HG03521 (cell line): ENCODE data around the gene CNKSR3.

Source experiments
- ATAC-seq: cut with Tn5 transposase; IDR thresholded peaks from one replicate; pipeline ENCODE4 v1.9.1; 2021; ENCODE audit warnings: mild to moderate bottlenecking, moderate library complexity; ENCODE audit not compliant: unreplicated experiment

The CNKSR3 gene

GRCh38 chr6:154458565-154459470 lies 51.7 kb downstream of the CNKSR3 start:
- no peak for ATAC-seq

- no peak for ATAC-seq
Measured at GRCh38 chr6:154457881-154458284, 52.6 kb downstream of the CNKSR3 start.

DNA sequence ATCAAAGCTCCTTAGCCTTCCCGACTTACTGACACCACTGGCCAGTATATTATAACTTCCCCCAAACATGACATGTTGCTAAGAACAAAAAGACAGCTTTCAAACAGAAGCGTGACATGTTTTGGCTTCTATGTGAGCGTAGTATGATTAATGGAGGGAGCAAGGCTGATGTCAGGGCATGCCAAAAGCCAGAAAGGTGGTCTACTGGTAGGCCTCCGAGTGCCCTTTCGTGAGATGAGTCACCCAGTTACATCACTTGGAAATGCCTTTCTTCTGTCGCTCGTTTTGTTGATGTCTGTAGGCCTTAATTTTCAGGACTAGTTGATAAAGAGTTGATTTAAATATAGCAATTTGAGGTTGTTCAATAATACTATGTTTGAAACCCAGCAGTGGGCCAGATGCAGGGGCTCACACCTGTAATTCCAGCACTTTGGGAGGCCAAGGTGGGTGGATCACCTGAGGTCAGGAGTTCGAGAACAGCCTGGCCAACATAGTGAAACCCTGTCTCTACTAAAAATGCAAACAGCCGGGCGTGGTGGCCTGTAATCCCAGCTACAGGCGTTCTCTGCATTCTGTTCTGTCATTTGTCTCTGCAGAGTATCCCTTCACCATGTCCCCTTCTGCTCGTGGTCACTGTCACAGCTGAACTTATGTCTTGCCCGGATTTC lies 53.3 kb downstream of the CNKSR3 start:
- ATAC-seq, result no peak

- ATAC-seq, result no peak
Measured at GRCh38 chr6:154453329-154453728, 57.2 kb downstream of the CNKSR3 start.

- no peak for ATAC-seq
Measured at GRCh38 chr6:154450498-154450897, 60.0 kb downstream of the CNKSR3 start.

- no peak for ATAC-seq
Measured at GRCh38 chr6:154448448-154449096, 61.9 kb downstream of the CNKSR3 start.

DNA sequence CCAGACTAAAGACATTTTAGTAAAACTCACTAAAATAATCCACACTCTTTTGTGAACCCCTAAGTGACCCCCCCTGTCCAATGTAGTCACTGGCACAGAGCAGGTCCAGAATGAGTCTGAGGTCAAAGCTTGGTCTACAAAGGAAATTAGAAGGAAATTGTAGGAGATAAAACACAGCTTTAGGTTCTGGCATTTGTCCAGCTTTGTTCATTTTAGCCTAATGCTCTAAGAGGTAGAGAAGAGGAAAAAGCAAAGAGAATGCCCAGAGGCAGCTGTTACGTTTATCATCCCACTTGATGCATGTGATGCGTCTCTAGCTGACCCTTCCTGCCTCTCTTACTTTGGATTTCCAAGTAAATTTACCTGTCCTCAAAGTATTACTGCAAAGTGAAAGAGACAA lies 62.5 kb downstream of the CNKSR3 start:
- no peak for ATAC-seq

GRCh38 chr6:154446984-154447383 lies 63.5 kb downstream of the CNKSR3 start:
- no peak for ATAC-seq

GRCh38 chr6:154445417-154445816 lies 65.1 kb downstream of the CNKSR3 start:
- no peak for ATAC-seq

GRCh38 chr6:154441995-154442310 lies 68.5 kb downstream of the CNKSR3 start:
- no peak for ATAC-seq

DNA sequence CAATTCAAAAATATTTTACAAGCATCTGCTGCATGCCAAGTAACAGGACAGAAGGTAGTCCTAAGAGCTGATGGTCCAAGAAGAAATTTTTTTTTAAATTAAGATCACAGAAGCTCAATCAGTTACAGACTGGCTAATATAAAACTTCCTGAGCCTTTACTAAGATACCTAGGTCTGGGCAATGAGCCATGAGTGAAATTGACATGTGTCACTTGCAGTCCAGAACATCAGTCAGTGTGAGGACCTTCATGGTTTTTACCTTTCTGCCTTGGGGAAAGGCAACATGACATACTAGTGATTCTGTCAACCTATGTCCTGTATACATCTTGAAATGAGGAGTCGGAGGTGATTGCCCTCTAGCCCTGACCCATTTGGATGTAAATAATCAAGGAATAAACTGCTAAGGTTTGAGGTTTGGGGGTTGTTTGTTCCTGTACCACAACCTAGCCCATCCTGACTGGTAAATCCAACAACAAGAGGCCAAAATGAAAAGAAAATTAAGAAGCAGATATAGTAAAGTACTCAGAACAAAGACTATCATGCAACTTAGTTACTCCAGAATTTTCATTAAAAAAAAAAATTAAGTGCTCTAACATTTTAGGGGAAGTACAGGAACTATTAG lies 70.0 kb downstream of the CNKSR3 start:
- ATAC-seq, result no peak

- ATAC-seq, result no peak
Measured at GRCh38 chr6:154440022-154440421, 70.5 kb downstream of the CNKSR3 start.

DNA sequence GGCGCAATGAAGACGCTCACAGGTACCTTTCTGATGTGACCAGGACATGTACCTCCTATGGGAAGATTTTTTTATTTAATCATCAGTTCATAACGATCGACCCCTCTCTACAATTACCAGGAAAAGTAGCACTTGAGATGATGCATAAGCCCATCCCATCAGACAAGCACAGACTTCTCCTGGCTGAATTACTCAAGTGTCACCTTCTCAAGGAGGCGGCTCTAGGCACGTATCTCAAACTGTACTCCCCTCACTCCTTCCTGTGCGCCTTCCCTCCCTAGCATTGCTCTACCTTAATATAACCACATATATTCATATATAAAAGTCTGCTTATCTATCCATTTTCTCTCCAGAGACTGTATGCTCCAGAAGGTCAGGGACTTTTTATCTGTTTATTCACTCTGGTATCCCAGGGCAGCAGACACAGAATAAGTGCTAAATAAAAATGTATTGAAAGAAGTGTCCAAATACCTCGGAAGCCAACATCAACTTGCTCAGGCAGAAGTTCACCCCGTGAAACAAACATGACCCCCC lies 71.5 kb downstream of the CNKSR3 start:
- no peak for ATAC-seq

DNA sequence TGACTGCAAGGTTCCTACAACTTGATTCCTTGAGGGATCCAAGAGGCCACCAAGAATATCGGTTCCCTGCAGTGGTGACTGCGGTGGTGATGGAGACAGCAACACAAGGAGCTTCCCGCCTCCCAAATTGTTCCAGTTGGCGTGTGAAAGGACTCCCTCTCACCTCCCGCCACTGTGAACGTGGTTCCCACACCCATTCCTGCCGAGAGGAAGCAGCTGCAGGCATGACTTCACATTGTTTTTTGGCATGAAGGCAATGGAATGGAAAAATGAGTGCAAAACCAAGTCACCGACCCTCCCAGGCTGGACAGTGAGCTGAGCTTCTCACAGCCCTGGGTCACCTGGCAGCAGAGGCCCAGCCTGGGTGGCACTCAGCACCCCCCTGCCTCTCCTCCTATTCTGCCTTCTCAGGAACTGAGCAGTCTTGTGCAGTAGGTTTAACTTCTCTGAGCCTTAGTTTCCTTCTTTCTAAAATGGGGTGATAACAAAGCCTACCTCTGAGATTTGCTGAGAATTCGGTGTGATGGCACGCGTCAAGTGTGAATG lies 75.0 kb downstream of the CNKSR3 start:
- no peak for ATAC-seq

DNA sequence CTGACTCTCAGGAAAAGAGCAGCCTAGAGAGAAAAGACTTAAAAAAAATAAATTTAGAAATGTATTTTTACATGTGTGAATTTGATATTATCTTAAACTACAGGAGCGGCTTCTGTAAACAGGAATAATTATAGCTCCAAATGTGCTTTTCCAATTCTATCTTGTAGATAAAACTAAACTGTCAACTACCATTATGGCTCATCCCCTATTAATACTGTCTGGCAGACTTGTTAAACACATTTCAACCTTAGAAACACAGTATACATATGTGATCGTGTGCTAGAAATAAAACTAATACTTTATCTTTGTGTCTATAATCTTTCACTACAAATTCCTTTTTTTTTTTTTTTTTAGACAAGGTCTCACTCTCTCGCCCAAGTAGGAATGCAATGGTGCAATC lies 75.8 kb downstream of the CNKSR3 start:
- no peak for ATAC-seq

DNA sequence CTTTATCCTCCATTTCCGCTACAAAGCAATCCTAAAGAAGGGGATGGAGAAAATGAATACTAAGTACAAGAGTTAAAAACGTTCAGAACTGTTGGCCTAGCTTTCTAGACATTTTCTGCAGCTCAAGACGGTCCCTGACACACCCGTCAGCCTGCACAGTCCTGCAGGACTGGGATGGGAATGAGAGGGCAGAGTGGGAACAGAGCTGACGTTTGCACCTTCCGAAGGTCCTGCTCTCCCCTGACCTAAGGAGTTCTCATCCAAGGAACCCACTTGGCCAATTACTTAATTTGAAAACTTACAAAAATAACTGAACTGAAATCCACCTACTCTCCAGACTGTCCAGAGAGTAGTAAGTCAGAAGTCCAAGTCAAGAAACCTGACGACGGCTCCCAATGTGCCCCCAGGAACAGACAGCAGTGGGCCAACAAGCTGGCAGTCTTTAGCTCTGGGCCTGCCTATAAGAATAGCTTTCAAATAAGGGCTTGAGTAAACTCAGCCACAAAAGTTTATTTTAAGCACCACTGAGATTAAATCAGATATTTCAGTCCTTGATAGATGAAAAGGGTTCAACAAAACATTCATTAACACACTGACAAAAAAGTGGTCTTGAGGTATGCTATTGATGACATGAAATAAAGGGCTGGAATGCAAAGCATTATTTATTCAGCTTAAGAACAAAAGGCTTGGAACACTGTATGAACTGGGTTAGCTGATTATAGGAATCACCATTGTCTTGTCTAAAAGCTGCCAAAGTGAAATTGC lies 76.8 kb downstream of the CNKSR3 start:
- no peak for ATAC-seq

GRCh38 chr6:154432533-154433476 lies 77.7 kb downstream of the CNKSR3 start:
- no peak for ATAC-seq

DNA sequence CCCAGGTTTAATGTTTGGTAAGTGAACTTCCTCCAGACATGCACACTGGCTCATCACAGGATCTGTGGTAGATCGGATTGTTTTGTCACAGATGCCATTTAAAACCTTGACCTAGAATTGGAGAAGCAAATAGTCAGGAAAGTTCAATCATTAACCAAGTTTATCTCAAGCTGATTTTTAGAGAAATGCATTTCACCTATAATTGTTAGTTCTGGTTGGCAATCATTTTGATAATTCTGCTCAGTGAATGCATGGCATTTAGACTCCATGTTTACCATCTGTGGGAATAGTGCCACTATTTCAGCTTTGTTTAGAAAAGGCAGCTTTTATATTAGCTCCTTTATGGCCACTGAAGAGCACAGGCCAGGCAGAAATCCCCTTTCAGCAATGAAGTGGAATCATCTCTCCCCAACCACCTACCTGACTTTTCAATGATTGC lies 80.0 kb downstream of the CNKSR3 start:
- no peak for ATAC-seq

GRCh38 chr6:154429711-154430110 lies 80.8 kb downstream of the CNKSR3 start:
- ATAC-seq, result no peak
